GM19328 (cell line): Measurements from ENCODE around the gene CNOT10.
A peak's percentile ranks its signal among the peaks of the same experiment; 100 is the strongest.
"Not testable (repeated sequence)": the region's sequence is repeated elsewhere in the genome, so short reads cannot be mapped to it uniquely, and the experiment has no call there.

Experiments used
- ATAC-seq: cut with Tn5 transposase; IDR thresholded peaks from one replicate; pipeline ENCODE4 v1.9.1; 2021; ENCODE audit warnings: mild to moderate bottlenecking, moderate library complexity; ENCODE audit not compliant: unreplicated experiment

CNOT10 gene

GRCh38 chr3:32684800-32685542 lies at the start of gene CNOT10:
Gene CNOT10 (plus strand): TSS chr3:32685188. CDS start chr3:32685461, 273 bp downstream.
- peak; percentile 98 for ATAC-seq

GRCh38 chr3:32640939-32641338 lies 44.0 kb upstream of the CNOT10 start:
- no peak for ATAC-seq

GRCh38 chr3:32641356-32641755 lies 43.6 kb upstream of the CNOT10 start:
- no peak for ATAC-seq

GRCh38 chr3:32643354-32643753 lies 41.6 kb upstream of the CNOT10 start:
- ATAC-seq, result no peak

- ATAC-seq, result no peak
These were observed 41.2 kb upstream of the CNOT10 start for GRCh38 chr3:32643816-32644215.

- ATAC-seq, result no peak
These were observed 40.6 kb upstream of the CNOT10 start for GRCh38 chr3:32644380-32644779.

- ATAC-seq, result no peak
These were observed 38.2 kb upstream of the CNOT10 start for GRCh38 chr3:32646761-32647160.

- ATAC-seq, result not testable (repeated sequence)
These were observed 32.5 kb upstream of the CNOT10 start for GRCh38 chr3:32652337-32653100.

- no peak for ATAC-seq
These were observed 29.8 kb upstream of the CNOT10 start for GRCh38 chr3:32655167-32655566.

GRCh38 chr3:32660634-32661033 lies 24.4 kb upstream of the CNOT10 start:
- no peak for ATAC-seq

GRCh38 chr3:32662647-32663046 lies 22.3 kb upstream of the CNOT10 start:
- no peak for ATAC-seq

- ATAC-seq, result not testable (repeated sequence)
These were observed 20.3 kb upstream of the CNOT10 start for GRCh38 chr3:32664630-32665075.

- no peak for ATAC-seq
These were observed 17.9 kb upstream of the CNOT10 start for GRCh38 chr3:32667072-32667582.

- ATAC-seq, result not testable (repeated sequence)
These were observed 15.8 kb upstream of the CNOT10 start for GRCh38 chr3:32669226-32669625.

- ATAC-seq, result not testable (repeated sequence)
These were observed 11.3 kb upstream of the CNOT10 start for GRCh38 chr3:32673730-32674129.

GRCh38 chr3:32675164-32675563 lies 9.8 kb upstream of the CNOT10 start:
- ATAC-seq, result no peak

GRCh38 chr3:32675650-32676049 lies 9.3 kb upstream of the CNOT10 start:
- no peak for ATAC-seq

- ATAC-seq, result no peak
These were observed 3.2 kb upstream of the CNOT10 start for GRCh38 chr3:32681811-32682210.

GRCh38 chr3:32684029-32684799 lies 774 bp upstream of the CNOT10 start:
- ATAC-seq, result no peak

GRCh38 chr3:32685543-32686185 lies 676 bp downstream of the CNOT10 start:
- ATAC-seq, result no peak

- ATAC-seq, result no peak
These were observed 1.7 kb downstream of the CNOT10 start for GRCh38 chr3:32686713-32687112.
